K562 (cell line): ENCODE measurements around the gene KCTD16. TPM values are rescaled to one million over a fixed set of nuclear protein-coding genes. Genes with fewer than 3 reads are reported as not detected.

Experiments used
- ATAC-seq: fragments of 200-7000 bp; cut with Tn5 transposase; 3 replicates; pipeline ENCODE4 v1.9.1; 2020; ENCODE audit warnings: moderate library complexity
- BruUV-seq: library from RNA; stranded (reverse); fragments of 400-500 nt; replicated peaks from 2 replicates; lab custom pipeline; 2021; lab: Mats Ljungman, UMichigan
- CTCF ChIA-PET: fragments of 300-600 bp; formaldehyde crosslinking; extraction: SDS; loops from one replicate; lab custom pipeline; 2021; ENCODE audit warnings: low intra/inter-chr PET ratio; lab: Yijun Ruan, JAX
- POLR2A ChIA-PET: fragments of 300-600, 350-650 bp; sonication (Branson Sonifier 250); formaldehyde crosslinking; extraction: SDS; loops from one replicate; lab custom pipeline; 2021; ENCODE audit warnings: antibody characterized with exemption, inconsistent platforms; lab: Yijun Ruan, JAX
- DNase-seq, 4 experiments: peaks; one replicate each; pipeline versions ENCODE4 v3.0.0 to v3.0.0-alpha.2; 2011 to 2018; ENCODE audit warnings: low spot score in 3 of 4, mixed read lengths in 3 of 4; ENCODE audit errors: extremely low read depth in 1 of 4
- FAIRE-seq: peaks from 2 replicates; lab custom pipeline; 2011; peaks lifted over from hg19 to GRCh38; lab: Jason Lieb, UNC
- H2AFZ ChIP-seq: 2 replicates; pipeline ENCODE4 v1.6.0; 2011; ENCODE audit warnings: low read depth, low read length, control low read depth, inconsistent platforms
- H3K27ac ChIP-seq: fragments of 200-600 bp; 3 replicates; pipeline ENCODE4 v1.8.0; 2011; ENCODE audit warnings: low read depth, mild to moderate bottlenecking, control low read depth, inconsistent platforms, low read length, moderate library complexity, mixed read lengths; ENCODE audit errors: extremely low read depth
- H3K27me3 ChIP-seq, 2 experiments: fragments of 300-600 bp in 1 of 2; 2 replicates in 1 of 2; 3 replicates in 1 of 2; pipeline versions ENCODE4 v1.6.0 to v1.8.0; 2011; ENCODE audit warnings: inconsistent platforms in 2 of 2, low read length in 2 of 2, mild to moderate bottlenecking in 1 of 2, mixed read lengths in 1 of 2, moderate library complexity in 1 of 2; ENCODE audit not compliant: control insufficient read depth in 2 of 2, insufficient read depth in 2 of 2
- H3K36me3 ChIP-seq: fragments of 300-600 bp; 3 replicates; pipeline ENCODE4 v1.8.0; 2011; ENCODE audit warnings: mild to moderate bottlenecking, low read length, inconsistent platforms; ENCODE audit not compliant: control insufficient read depth, insufficient read depth
- H3K4me1 ChIP-seq, 2 experiments: fragments of 200-600 bp in 1 of 2; replicated peaks in 1 of 2; 2 replicates in 1 of 2; 3 replicates in 1 of 2; pipeline versions ENCODE4 v1.5.1 to v1.8.0; 2011; ENCODE audit warnings: inconsistent platforms in 2 of 2, low read length in 2 of 2, mild to moderate bottlenecking in 1 of 2, mixed read lengths in 1 of 2, moderate library complexity in 1 of 2; ENCODE audit not compliant: control insufficient read depth in 2 of 2, insufficient read depth in 2 of 2
- H3K4me2 ChIP-seq: 2 replicates; pipeline ENCODE4 v1.6.1; 2011; ENCODE audit warnings: low read length, control low read depth, inconsistent platforms, mixed read lengths; ENCODE audit not compliant: insufficient read depth
- H3K4me3 ChIP-seq: fragments of 200-600 bp; sonication (generic), shearing (Covaris generic); 2 replicates; pipeline ENCODE4 v1.5.1; 2016; ENCODE audit warnings: control low read depth, inconsistent platforms
- H3K79me2 ChIP-seq: fragments of 200-600 bp; 3 replicates; pipeline ENCODE4 v1.8.0; 2011; ENCODE audit warnings: low read length, inconsistent platforms; ENCODE audit not compliant: control insufficient read depth, insufficient read depth
- H3K9ac ChIP-seq, 2 experiments: 2 replicates each; pipeline versions ENCODE4 v1.6.0 to v1.6.1; 2011; ENCODE audit warnings: low read depth in 2 of 2, low read length in 2 of 2, control low read depth in 1 of 2, inconsistent platforms in 1 of 2, mild to moderate bottlenecking in 1 of 2, mixed read lengths in 1 of 2; ENCODE audit not compliant: insufficient read depth in 1 of 2
- H3K9me1 ChIP-seq: one replicate; pipeline ENCODE4 v1.6.0; 2011; ENCODE audit warnings: inconsistent platforms, mild to moderate bottlenecking, low read length, moderate library complexity; ENCODE audit not compliant: control insufficient read depth, insufficient read depth
- H3K9me3 ChIP-seq: replicated peaks from 2 replicates; pipeline ENCODE4 v1.5.1; 2011; ENCODE audit warnings: low read depth, low read length, inconsistent platforms; ENCODE audit not compliant: control insufficient read depth, insufficient read depth
- H4K20me1 ChIP-seq: replicated peaks from 2 replicates; pipeline ENCODE4 v1.6.1; 2011; ENCODE audit warnings: low read length, inconsistent platforms, mixed read lengths; ENCODE audit not compliant: control insufficient read depth, insufficient read depth
- RAD21 ChIP-seq, 2 experiments: fragments of 250-450 bp in 1 of 2; fragments of 450-650 bp in 1 of 2; sonication (Bioruptor Pico) in 1 of 2; formaldehyde crosslinking in 1 of 2; IDR thresholded peaks in 1 of 2; conservative IDR thresholded peaks in 1 of 2; 2 replicates each; pipeline versions ENCODE4 v1.4.0 to v1.8.0; 2020 to 2022; ENCODE audit warnings: mild to moderate bottlenecking in 2 of 2, moderate library complexity in 1 of 2
- STAG1 ChIP-seq: sonication (generic); formaldehyde crosslinking; IDR thresholded peaks from 2 replicates; pipeline ENCODE4 v1.5.0; 2020; ENCODE audit warnings: missing genetic modification reagents, borderline replicate concordance
- WGBS: fragments of 100-300 bp; shearing (Covaris generic); methylation state at CpG from one replicate; pipeline ENCODE4 v1.1.6; 2016; ENCODE audit warnings: low coverage, mixed read lengths; ENCODE audit not compliant: insufficient coverage; ENCODE audit errors: missing lambda C conversion rate; 5-methylcytosine and 5-hydroxymethylcytosine counted together
- in situ Hi-C: fragments of 300-500 bp; cut with MboI; formaldehyde crosslinking; loops from 4 replicates; pipeline ENCODE4 v1.15.0; 2018; ENCODE audit warnings: inconsistent platforms, mixed read lengths
- intact Hi-C: fragments of 100-400 bp; cut with micrococcal nuclease; formaldehyde crosslinking; loops from 2 replicates; pipeline ENCODE4 v1.14.2; 2022
- polyA plus RNA-seq, 8 experiments: library from polyadenylated mRNA; depleted of rRNA in 4 of 8; stranded (reverse) in 5 of 8; unstranded in 3 of 8; fragments of >200 nt; fragmentation: Nextera tagmentation in 2 of 8; fragmentation: Illumina TruSeq in 1 of 8; extraction: Ambion mirVana in 2 of 8; extraction: Trizol in 1 of 8; gene quantifications; 2 replicates each; pipeline versions ENCODE4 v1.2.1 to v1.2.3, GENCODE V29; 2011 to 2014; ENCODE audit warnings: inconsistent platforms in 1 of 8, missing spikeins in 1 of 8
- total RNA-seq, 7 experiments: library from RNA; depleted of rRNA in 6 of 7; stranded (reverse); fragments of >200 nt in 6 of 7; fragmentation: Illumina TruSeq in 2 of 7; extraction: Trizol in 2 of 7; gene quantifications; 2 replicates each; pipeline versions ENCODE4 v1.2.1 to v1.2.3, GENCODE V29; 2011 to 2021; ENCODE audit warnings: low replicate concordance in 1 of 7
- TF ChIP-seq, protein P1 (sequence below): IDR thresholded peaks from 2 replicates; pipeline ENCODE4 v1.6.1; 2011; ENCODE audit warnings: borderline replicate concordance, low read depth, mild to moderate bottlenecking, moderate library complexity, low read length; ENCODE audit not compliant: insufficient read depth, poor library complexity, severe bottlenecking

Gene KCTD16
- total and polyA plus RNA-seq, 9 of the 15 experiments (the other 6 are each of a cell fraction or from before 2014, with no cell fraction given), result 0.04 TPM; not detected in 8

DNA sequence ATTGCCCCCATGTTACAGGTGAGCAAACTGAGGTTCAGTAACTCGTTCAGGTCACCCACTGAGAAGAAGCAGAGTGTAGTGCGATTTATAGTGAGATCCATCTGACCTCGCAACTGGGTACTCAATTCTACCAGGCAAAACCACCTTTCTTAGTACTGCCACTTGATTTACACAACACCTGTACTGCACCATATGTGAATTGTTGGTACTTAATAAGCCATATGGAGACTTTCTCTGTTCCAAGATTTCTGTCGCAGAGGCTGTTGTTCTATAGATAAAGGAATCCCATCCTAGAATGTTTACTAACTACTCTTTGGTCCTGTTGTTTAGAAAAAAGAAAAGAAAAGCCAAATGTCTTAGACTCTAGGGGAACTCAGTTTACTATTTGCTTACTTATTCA is 287.5 kb downstream of the KCTD16 start:
- no peaks in the 10 kb centered on the region for H3K9me3 ChIP-seq
- no TSS peak for BruUV-seq
- no peak for FAIRE-seq
- CTCF ChIA-PET, result no interaction called here
- no peaks in the 10 kb centered on the region for H3K36me3 ChIP-seq
- no peak for ATAC-seq
- no peaks in the 10 kb centered on the region for H4K20me1 ChIP-seq
- H3K9me1 ChIP-seq, result no peaks in the 10 kb centered on the region
- TF ChIP-seq RAD21 (CRISPR knock-in tag; conservative IDR thresholded peaks at IDR 0.05 in 1 of 2, IDR thresholded peaks at IDR 0.05 in 1 of 2), result no peak
- no peak for TF ChIP-seq STAG1 (CRISPR knock-in tag)
- TF ChIP-seq, protein P1, sequence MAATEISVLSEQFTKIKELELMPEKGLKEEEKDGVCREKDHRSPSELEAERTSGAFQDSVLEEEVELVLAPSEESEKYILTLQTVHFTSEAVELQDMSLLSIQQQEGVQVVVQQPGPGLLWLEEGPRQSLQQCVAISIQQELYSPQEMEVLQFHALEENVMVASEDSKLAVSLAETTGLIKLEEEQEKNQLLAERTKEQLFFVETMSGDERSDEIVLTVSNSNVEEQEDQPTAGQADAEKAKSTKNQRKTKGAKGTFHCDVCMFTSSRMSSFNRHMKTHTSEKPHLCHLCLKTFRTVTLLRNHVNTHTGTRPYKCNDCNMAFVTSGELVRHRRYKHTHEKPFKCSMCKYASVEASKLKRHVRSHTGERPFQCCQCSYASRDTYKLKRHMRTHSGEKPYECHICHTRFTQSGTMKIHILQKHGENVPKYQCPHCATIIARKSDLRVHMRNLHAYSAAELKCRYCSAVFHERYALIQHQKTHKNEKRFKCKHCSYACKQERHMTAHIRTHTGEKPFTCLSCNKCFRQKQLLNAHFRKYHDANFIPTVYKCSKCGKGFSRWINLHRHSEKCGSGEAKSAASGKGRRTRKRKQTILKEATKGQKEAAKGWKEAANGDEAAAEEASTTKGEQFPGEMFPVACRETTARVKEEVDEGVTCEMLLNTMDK, result no peak
- H3K9ac ChIP-seq, result no peak overlapping the region
- H3K4me3 ChIP-seq, result no peak overlapping the region
- no peak overlapping the region for H2AFZ ChIP-seq
- POLR2A ChIA-PET, result no interaction called here
- no peak for DNase-seq
- H3K79me2 ChIP-seq, result no peaks in the 10 kb centered on the region
- H3K4me2 ChIP-seq, result no peak overlapping the region
- in situ Hi-C loops, result no loop called here
- H3K27me3 ChIP-seq, result no peaks in the 10 kb centered on the region
- no peak overlapping the region for H3K27ac ChIP-seq
- H3K4me1 ChIP-seq, result no peaks in the 10 kb centered on the region
- WGBS, result 0% methylated on average over 4 of the region's 4 CpGs
- intact Hi-C loops, result no loop called here
